NCI-H2171 (cell line): ENCODE data around the gene MYO19.
"Not testable (repeated sequence)": the region's sequence is repeated elsewhere in the genome, so short reads cannot be mapped to it uniquely, and the experiment has no call there.

Experiments
- DNase-seq: peaks from one replicate; lab custom pipeline; 2025; lab: John Stamatoyannopoulos, UW

MYO19 gene

DNA sequence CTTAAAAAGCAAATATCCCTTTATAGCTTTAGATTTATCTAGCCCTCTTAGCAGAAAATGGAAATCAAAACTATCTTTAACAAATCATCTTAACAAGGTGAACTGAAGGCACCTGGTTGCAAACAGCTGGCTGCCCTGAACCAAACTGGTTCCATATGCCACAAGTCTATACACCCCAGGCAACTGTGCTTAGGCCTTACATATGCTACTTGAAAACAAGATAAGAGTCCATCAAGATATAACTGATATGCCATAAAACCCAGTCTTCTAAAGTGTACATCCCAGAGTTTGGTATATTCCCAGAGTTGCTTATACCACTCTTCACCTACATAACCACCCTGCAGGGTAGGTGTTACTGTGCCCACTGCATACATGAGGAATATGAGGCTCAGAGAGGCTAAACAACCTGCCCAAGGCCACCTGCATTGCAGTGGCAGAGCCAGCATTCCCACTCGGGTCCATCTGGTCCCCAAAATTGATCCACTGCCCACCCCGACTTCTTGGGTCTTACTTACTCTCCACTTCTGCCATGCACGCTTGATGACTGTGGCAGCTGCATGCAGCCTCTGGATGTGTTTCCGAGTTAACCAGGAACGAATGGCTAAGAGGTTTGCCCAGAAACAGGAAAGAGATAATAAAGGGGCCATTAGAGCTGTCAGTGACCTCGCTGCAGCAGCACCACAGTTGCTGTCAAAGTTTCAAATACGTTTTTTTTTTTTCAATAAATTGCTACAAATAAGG lies 35.9 kb downstream of the MYO19 start:
- DNase-seq: no peak

DNA sequence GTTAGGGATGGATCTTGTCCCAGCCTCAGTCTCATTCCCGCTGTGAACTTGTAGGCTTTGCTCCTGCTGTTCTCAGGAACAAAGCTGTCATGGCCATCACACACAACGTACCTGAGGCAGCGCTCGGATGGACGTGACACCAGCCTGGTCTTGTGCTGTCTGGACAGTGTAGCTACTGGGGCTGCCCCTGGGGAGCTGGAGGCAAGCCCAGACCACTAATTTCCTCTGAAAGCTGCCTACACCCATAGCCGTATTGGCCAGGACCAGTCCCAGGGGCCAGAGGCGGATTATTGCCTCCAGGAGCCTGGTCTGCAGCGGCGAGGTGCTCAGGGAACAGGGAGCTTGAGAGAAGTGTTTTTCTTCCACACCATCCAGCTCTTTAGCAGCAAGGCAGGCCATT lies 36.5 kb downstream of the MYO19 start:
- DNase-seq: no peak

DNA sequence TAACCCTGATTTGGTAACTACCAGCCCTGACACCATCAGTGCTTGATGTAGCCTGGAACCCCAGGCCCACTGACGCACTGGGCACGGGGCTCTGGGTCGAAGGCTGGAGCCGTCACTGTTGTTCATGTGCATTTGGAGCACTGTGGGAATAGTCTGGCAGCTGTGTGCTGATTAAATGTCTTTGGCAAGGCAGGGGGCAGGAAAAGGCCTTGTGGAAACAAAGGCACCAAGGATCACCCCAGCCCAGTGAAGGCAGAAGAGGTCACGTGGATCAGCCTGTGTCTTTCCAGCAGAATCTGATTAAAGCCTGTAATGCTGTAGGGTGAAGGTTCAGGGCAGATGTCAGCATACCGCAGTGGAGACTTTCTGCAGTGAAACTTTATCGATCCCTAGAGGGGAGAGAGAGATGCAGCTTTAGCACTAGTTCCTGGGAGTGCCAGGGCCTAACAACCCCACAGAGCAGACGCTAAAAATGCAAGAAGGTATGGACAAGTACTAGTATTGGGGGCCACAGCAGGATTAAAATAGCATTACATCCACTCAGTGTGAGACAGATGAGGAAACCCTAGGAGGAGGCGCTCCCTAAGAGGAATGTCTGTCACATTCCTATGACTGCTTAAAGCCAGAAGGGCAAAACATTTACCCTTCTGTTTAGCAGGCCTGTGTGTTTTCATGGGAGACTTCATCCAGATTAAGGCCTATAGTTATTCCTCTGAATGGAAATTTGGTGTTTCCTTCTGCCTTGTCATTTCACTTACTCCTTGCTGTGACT lies 38.5 kb downstream of the MYO19 start:
- no peak for DNase-seq

DNA sequence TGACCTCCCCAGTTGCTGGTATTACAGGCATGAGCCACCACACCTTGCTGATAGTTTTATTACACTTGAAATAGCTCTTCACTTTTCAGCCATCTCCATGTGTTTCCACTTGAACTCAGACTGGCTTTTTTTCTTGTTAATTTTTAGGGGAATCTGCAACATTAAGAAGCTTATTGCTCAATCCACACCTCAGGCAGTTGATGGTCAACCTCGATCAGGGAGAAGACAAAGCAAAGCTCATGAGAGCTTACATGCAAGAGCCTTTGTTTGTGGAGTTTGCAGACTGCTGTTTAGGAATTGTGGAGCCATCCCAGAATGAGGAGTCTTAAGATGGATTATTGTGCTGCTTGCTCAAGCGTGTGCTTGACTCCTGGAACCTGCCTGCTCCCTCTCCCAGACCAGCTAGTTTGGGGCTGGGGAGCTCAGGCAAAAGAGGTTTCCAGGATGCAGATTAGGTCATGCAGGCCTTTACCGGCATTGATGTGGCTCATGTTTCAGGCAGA lies 39.5 kb downstream of the MYO19 start:
- DNase-seq: no peak

DNA sequence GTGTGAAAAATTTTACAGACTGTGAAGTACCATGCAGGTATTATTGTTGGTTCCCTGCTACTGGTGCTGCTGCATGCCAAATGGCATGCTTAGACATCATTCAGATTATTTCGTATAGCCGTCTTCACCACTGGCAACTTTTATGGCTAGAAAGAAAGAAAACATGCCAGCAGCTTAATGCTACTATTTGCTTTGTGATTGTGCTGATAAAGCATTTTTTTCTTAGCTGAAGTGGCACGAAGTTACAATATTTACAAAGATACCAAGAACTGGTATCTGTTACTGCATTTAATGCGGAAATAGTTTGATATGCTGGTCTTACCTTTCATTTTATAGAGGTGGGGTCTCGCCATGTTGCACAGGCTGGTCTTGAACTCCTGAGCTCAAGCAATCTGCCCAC lies 40.0 kb downstream of the MYO19 start:
- no peak for DNase-seq

DNA sequence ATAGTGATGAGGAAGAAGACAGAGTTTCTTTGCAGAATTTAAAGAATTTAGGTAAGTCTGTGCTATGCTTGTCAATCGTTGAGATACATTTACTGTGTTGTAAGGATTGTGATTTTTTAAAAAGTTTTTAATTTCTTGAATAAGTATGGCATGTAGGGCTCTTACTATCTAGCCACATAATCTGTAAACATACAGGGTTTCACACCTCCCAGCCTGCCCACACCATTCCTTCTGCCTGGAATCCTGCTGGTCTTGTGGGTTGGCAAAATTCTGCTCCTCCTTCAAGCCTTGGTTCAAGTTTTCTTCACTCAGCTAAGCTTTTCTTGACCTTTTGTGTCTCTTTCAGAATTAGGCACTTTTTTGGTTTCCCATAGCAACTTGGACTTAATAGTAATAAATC lies 40.7 kb downstream of the MYO19 start:
- DNase-seq: no peak

DNA sequence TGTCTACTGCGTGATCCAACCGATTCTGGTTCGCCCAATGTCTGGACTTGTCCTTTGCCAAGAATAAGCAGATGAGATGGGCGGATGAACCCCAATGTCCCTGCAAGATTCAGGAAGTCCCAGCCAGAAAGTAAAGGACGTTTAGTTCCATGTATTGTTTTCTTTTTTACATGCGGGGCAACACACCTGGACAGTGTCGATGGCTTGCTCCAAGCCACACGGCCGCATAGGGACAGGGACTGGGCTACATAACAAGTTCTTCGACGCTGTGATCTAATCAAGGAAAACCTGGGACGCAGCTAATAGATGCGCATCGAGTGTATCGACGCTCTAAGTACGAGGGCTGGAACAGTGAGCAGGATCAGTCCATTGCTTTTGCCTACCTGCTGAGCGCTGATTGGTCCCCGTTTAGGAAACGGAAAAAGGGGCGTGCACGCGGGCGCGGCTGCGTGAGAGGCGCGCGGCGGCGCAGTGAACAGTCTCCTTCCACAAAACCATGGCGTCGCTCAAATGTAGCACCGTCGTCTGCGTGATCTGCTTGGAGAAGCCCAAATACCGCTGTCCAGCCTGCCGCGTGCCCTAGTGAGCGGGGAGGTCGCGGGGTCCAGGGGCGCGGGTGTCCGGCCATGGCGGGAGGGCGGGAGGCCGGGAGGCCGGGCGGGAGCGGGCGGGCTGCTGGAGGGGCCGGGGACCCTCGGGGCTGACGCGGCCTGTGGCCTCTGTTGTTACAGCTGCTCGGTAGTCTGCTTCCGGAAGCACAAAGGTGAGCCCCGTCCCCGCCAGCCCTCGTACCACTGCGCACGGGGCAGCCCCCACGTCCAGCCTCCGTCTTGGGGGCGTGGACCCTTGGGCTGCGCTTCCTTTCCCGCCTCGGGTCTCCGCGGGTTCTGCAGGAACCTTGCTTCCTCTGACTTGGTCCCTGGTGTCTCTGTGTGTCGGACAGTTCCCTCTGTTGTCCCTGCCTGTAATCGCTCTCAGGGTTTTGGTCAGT lies 48.2 kb downstream of the MYO19 start, which contains the start of gene ZNHIT3:
Gene ZNHIT3 (plus strand): TSS at position 478 of the 991 bp plus-strand sequence. CDS start 19 bp downstream, at position 497.
- DNase-seq: peak; percentile 95

DNA sequence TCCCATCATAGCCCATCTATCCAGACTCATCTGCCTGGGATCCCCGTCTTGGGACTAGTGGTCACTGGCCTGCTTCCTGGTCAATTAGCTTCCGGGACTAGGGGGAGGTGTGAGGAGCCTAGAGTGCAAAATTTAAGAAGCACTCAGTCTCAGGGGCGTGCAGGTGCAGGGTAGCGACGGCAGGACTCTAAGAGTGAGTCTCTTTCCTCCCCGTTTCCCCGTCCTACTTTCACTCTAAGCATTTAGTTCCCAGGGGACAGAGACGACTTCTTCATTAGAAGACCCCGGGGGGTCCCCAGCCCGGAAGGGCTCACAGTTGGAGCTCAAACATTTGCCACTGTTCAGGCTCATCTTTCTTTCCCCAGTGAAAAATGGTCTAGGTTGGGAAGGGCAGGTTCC lies 48.9 kb downstream of the MYO19 start:
- no peak for DNase-seq

DNA sequence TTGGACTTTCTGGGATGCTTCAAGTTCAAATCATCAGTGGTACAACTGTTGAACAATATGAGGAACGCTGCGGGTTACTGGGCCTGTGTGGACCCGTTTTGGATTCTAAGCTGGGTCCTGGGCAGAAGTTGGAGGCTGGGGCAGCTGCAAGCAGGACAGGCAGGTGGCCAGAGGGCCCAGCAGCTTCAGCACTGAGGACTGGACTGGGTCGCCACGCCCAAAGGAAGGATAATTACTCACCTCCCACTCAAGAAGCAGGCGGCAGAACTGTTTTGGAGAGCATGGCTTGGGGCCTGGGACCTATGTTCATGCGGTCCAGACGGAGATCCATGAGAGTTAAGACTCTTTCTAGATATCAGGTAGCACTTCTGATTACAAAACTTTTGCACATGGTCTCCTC lies 49.6 kb downstream of the MYO19 start:
- no peak for DNase-seq

DNA sequence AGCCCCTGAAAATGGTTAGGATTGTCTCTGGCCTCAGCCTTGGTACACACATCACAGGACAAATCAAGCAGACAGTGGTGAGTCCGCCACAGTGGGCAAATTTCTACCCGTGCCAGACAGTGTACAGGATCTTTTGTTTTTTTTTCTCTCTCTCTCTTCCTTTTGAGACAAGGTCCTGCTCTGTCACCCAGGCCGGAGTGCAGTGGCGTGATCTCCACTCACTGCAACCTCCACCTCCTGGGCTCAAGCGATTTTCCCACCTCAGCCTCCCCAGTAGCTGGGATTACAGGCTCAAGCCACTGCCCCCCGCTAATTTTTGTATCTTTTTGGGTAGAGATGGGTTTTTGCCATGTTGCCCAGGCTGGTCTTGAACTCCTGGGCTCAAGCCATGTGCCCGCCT lies 50.6 kb downstream of the MYO19 start:
- DNase-seq: not testable (repeated sequence)

DNA sequence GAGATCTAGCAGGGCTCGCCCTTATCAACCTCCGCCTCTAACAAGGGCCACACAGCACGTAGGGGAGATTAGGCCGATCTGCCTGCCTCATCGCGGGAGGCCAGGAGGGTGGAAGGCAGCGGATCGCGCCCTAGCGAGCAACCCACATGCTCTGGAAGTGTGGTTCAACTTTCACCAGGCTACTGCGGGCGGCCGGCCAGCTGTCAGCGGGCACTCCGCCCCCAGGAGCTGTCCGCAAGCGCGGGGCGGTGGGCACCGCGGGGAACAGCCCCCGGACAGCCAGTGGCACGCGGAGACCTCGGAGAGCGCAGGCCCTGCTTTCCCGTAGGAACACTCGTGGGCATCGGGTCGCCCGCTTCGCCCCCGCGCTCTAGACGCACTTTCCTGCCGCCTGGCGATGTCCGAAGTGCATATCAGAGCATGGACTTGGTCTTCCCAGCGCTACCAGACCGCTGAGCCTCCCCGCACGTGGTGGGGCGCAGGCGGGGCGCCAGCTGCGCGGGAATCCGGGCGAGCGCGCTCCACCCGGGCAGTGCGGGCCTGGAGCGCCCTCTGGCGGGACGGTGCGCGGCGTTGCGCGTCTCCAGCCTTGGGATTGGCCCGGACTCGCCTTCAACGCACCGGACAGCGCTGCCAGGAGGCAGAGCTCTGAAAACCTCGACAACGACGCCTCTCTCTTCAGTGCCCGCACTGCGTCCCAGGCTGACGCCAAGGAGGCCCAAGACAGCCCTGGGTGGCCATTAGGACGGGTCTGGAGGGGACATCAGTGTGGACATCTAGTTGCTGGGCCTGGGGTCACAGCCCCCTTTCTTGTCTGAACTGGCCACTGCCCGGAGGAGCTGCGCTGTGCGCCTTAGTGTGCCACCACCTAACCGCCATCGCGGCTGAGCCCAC lies 51.8 kb downstream of the MYO19 start:
- DNase-seq: peak; percentile 42

DNA sequence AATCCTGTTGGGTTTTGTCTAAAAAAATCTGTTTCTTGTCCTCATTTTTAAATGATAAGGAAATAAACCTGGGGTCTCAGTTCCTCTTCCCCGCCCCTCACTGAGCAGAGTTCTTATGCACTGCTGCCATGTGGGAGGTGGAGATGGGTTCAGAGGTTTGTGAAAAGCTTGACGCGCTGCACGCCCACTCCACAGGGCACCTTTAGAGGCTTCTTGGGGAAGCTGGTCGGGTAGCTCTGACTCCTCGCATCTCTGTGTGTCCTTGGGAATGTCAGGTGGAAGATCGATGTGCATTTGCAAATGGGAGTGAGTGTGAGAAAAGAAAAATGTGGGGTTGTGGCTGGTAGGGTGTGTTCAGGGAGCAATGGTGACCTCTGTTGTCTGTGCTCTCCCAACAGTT lies 52.8 kb downstream of the MYO19 start:
- DNase-seq: no peak

DNA sequence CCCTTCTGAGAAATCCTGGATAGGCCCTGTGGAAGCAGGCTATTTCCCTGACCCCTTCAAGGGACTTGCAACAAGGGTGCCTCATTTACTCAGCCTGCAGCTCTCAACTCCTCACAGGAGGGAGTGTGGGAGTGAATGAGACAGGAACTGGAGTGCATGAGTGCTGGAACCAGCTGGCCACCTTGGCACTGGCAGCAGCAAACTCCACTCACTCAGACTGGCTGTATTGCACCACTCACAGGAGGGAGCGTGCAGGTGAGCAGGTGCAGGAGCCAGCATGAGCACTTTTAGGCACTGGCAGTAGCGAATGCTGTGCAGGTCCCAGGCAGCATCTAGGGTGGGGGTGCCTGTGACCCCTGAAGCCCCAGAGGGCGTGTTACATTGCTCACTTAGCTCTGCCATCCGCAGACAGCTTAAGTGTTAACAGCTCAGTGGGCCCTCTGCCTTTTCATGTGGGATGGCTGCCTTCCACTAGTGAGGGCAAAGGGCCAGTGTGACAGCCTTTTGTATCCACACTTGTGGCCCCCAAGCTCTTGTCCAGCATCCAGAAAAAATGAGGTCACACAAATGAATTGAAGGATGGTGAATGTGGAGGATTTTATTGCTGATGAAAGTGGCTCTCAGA lies 59.2 kb downstream of the MYO19 start:
- peak; percentile 11 for DNase-seq

DNA sequence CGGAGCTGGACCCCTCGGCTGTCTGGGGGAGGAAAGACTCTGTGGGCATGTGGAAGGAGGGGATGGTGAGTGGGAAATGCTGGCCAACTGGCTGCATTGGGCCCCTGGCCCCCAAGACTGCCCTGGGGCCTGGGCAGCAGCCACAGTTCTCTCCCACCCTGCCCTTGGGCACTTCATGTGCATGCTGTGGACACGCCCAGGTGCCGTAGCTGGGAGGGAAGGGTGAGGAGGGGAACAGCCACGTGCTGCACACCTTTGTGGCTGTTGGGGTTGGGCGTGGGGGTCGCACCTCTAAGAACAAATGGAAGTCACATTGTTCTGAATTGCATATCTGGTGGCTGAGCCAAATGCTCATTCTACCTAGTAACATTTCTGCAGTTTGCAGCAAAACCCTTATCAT lies 60.1 kb downstream of the MYO19 start:
- DNase-seq: no peak

DNA sequence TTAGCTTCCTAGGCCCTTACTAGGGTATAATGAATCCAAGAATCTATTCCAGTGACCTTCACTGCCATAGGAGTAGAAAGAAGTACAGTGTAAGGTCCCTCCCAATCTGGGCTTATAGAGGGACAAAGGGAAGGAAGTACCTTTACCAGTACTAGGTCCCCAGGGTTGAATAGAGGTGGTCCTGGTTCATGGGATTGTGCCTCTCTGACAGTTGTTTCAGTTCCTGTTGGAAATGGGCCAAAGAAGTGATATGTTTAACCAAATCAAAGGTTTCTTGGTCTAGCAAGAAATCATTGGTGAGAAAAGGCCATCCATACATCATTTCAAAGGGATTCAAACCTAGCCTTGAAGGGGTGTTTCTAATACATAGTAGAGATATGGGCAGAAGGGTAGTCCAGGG lies 64.2 kb downstream of the MYO19 start:
- no peak for DNase-seq

DNA sequence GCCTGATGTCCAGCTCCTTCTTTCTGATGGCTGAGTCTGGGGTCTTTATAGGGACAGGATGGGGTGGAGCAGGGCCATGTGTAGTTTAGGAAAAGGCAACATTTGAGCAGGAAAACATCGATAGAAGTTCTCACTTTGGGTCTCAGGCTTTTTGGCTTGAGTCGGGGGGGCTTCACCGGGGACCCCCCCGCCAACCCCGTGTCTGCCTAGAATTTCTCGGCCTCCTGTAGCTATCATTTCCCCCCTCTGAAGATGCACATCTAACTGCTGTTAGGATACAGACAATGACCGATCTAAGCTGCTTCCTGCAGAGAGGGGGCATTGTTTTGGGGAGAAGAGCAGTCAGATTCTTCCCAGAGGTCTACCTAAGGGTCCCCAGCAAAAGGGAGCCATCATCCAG lies 64.9 kb downstream of the MYO19 start:
- DNase-seq: no peak

DNA sequence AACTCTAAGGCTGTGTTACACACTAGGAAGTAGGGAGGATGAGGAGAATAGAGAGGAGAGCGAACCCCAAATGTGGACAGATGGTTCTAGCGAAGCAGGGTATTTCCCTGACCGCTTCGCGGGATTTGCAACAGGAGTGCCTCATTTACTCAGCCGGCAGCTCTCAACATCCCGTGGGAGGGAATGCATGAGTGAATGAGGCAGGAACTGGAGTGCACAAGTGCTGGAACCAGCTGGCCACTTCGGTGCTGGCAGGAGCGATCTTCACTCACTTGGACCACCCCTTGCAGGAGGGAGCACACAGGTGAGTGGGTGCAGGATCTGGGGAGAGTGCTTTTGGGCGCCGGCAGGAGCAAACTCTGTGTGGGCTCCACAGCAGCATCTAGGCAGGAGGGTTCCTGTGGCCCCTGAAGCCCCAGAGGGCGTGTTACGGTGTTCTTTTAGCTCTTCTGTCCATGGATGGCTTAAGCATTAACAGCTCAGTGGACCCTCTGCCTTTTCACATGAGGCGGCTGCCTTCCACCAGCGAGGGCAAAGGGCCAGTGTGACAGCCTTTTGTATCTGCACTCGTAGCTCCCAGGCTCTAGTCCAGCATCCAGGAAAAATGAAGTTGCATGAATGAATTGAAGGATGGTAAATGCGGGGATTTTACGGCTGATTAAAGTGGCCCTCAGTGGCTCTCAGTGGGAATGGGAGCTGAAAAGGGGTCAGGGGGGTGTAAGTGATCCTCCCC lies 65.6 kb downstream of the MYO19 start:
- DNase-seq: peak; percentile 16

DNA sequence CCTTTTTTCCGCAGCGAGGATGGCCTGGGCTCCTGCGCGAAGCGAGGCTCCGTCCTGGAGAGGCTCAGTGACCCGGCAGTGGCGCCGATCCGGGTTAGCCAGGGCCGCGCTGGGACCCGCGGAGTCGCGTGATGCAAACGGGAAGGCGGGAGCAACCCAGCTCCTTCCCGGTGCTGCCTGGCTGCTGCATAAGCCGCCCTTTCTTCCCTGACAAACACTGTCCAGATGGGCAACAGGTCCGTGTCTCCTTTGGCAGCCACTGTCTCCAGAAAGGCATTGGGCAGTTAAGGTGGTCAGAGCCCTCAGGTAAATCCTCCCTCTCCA lies 69.9 kb downstream of the MYO19 start:
- no peak for DNase-seq

DNA sequence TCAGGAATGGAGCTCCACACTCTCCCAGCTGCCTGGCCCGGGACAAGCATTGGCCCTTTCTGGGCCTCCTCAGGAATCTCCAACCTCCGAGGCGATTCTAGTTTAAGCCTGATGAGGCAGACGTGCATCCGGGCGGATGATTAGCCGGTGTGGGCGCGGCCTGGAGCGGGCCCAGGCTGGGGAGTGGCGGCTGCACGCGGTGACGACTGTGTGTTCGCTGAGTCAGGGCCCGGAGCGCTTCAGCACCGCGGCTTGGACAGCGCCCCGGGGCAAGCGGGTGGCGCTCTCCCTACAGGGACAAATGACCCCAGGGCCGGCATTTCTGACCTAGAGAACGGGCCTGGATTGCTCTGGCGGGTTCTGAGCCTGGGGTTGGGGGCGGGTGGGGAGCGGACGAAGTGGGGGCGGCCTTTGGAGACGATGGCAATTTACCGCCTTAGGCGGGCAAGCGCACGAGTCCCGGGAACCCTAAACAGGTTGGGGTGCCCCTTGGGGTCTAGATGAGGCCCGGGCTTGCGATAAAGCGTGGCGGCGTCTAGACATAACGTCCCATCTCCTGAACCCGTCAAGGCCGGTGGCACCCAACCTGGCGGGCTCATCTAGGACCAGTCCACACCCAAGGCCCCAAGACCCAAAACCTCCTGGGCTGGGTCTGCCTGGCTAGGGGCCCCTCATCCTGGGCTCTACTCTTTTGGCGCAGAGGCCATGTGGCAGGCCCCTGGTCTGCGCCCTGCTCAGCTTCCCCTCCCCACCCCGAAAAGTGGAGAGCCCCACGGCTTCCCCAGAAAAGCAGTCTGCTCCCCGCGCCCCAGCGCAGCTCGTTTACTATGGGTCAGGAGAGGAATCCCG lies 70.5 kb downstream of the MYO19 start:
- no peak for DNase-seq
